GM19324 (cell line): Measurements from ENCODE around the gene KATNB1.
"Not testable (repeated sequence)": the region's sequence is repeated elsewhere in the genome, so short reads cannot be mapped to it uniquely, and the experiment has no call there.

Experiments
- ATAC-seq: cut with Tn5 transposase; IDR thresholded peaks from one replicate; pipeline ENCODE4 v1.9.1; 2021; ENCODE audit warnings: mild to moderate bottlenecking, moderate library complexity; ENCODE audit not compliant: unreplicated experiment, low FRiP score

The KATNB1 gene

GRCh38 chr16:57724531-57724930, 11.0 kb upstream of the KATNB1 start:
- no peak for ATAC-seq

GRCh38 chr16:57725151-57725550, 10.4 kb upstream of the KATNB1 start:
- no peak for ATAC-seq

- ATAC-seq, result no peak
Observed at GRCh38 chr16:57725554-57725953, 10.0 kb upstream of the KATNB1 start.

GRCh38 chr16:57725976-57726375, 9.6 kb upstream of the KATNB1 start:
- no peak for ATAC-seq

- no peak for ATAC-seq
Observed at GRCh38 chr16:57726433-57726947, 9.1 kb upstream of the KATNB1 start.

GRCh38 chr16:57727610-57728009, 8.0 kb upstream of the KATNB1 start:
- ATAC-seq, result no peak

GRCh38 chr16:57728336-57729181, 7.0 kb upstream of the KATNB1 start:
- ATAC-seq, result no peak

- ATAC-seq, result no peak
Observed at GRCh38 chr16:57729182-57729484, 6.4 kb upstream of the KATNB1 start.

- not testable (repeated sequence) for ATAC-seq
Observed at GRCh38 chr16:57729852-57730251, 5.7 kb upstream of the KATNB1 start.

- ATAC-seq, result no peak
Observed at GRCh38 chr16:57730771-57731730, 4.5 kb upstream of the KATNB1 start.

- no peak for ATAC-seq
Observed at GRCh38 chr16:57732037-57732436, 3.5 kb upstream of the KATNB1 start.

GRCh38 chr16:57732714-57733113, 2.9 kb upstream of the KATNB1 start:
- ATAC-seq, result no peak

- ATAC-seq, result no peak
Observed at GRCh38 chr16:57734308-57734924, 1.2 kb upstream of the KATNB1 start.

- peak; percentile 90 for ATAC-seq
Observed at GRCh38 chr16:57734925-57735754, 430 bp upstream of the KATNB1 start.

- no peak for ATAC-seq
Observed at GRCh38 chr16:57736419-57737351, 1.1 kb downstream of the KATNB1 start.

GRCh38 chr16:57738844-57739243, 3.3 kb downstream of the KATNB1 start:
- ATAC-seq, result no peak

- ATAC-seq, result no peak
Observed at GRCh38 chr16:57739756-57740422, 4.3 kb downstream of the KATNB1 start.

- no peak for ATAC-seq
Observed at GRCh38 chr16:57740423-57741071, 5.0 kb downstream of the KATNB1 start.
